GM19193 (cell line): ENCODE data around the gene NKAP.

Experiments used
- POLR2A ChIP-seq: IDR thresholded peaks from 4 replicates; pipeline ENCODE4 v1.6.1; 2011; ENCODE audit not compliant: insufficient read depth, insufficient read length; ENCODE audit errors: extremely low read depth

Gene NKAP

DNA sequence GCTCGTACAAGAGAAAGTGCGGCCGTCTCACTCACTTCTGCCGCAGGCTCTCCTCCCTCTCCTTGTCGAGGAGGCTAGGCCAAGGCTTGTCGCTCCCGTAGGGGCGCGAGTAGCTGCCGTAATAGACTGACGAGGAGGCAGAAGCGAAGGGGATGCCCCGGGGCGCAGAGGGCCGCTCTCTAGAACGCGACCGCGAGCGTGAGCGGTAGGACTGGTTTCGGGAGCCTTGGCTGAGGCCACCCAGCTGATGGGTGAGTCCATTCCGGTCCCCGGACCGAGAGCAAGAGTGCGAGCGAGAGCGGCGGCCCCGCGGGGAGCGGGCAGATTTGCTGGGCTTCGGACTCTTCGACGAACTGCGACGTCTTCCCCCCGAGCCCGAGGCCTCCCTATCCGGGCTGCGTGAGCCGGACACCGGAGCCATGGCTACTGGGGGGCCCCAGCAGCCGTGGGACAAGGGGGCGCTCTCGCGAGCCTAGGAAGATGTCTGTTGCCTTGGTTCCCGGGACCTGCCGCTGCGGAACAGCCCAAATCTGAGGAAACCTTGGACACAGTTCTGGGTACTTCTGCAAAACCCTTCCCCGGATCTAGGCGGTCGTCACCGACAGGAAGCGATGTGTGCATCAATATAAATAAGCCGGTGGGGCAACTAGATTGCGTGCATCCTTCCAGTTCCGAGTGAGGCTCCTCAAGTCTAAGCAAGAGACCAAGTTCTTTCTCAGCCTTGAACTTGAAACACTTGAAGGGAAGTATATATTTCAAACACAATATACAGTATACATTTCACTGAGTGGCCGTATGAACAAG is at the start of gene NKAP:
Gene NKAP, minus strand, starts transcription at position 567 of the 804 bp plus-strand sequence. Its CDS starts 146 bp downstream, at position 421.
- peak; percentile 59 for TF ChIP-seq POLR2A

DNA sequence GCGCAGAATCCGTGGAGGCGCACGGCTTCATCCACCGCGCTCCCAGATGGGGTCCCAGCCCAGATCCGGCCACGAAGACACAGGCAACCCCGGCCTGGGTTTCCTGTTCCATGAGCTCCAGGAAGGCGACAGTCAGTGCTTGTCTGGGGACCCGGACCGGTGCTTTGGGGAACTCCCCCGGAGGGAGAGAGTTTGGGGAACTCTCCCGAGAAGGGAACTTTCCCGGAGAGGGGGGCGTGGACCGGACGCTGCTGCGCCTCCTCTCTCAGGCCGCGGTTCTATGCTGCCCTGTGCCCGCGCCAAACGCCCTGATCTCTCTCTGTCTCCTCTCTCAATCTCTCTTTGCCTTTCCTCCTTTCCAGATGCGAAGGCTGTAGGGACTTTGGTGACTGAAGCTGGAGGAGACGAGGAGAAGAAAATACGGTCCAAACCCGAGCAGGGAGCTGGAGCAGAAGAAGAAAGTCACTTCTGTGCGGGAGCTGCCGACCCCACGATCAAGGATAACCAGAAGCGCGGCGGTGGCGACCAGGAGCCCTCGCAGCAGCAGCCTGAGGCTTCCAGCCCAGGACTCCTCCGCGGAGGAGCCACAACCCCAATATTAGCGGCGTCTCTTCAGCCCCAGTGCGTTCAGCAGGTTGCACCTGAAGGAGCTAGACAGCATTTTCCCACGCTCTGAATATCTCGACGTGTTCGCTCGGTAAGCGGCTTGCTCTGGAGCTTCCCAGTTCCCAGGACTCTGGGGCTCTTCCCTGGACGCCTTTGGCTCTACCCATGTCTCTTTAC is 47.6 kb upstream of the NKAP start:
- no peak for TF ChIP-seq POLR2A

- TF ChIP-seq POLR2A: no peak
These were observed 47.0 kb upstream of the NKAP start for GRCh38 chrX:119990556-119991004.

DNA sequence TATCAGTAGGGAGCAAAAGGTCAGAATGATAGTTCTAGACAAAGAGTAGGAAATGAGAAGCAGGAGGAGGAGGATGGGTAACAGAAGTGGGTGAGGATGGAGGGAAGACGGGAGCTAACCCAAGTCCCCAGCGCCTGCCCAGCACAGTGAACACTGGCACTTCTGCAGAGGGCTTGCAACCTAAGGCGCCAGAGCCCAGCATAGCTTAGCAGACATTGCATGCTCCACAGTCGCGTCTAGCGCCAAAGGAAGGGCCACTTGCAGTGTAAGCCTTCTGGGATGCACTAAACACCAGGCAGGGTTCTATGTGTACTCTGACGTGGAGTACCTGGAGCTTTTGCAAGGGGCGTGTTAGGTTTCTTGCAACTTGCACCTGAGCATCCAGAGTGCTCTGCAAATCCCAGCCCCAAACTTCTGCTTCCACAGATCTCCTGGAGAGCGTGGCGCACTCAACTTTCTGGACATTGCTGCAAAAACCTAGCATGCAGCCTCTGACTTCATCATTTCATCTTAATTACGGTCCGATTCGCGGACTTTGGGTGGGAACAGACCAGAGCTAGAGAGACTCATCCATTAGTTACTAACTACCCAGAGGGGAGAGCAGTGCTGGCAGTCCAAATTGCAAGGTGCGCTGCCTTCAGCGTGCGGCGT is 46.5 kb upstream of the NKAP start:
- TF ChIP-seq POLR2A: no peak

GRCh38 chrX:119986203-119986602 is 42.7 kb upstream of the NKAP start:
- TF ChIP-seq POLR2A: no peak

GRCh38 chrX:119984652-119985051 is 41.1 kb upstream of the NKAP start:
- TF ChIP-seq POLR2A: no peak

- no peak for TF ChIP-seq POLR2A
These were observed 39.9 kb upstream of the NKAP start for GRCh38 chrX:119983494-119983893.

DNA sequence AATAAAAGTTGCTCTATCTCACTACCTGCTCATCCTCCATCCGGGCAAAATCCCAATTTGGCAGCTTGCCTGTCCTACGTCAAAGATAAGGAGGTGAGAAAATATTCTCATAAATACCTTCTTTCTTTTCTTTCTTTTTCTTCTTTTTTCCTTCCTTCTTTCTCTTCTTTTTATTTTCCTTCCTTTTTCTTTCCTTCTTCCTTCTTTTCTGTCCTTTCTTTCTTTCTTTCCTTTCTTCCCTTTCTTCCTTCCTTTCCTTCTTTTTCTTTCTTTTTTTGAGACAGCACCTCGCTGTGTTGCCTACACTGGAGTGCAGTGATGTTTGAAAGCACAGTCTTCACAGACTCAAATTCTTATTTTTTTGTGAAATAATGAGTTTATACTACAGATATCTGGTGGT is 38.6 kb upstream of the NKAP start:
- no peak for TF ChIP-seq POLR2A

- no peak for TF ChIP-seq POLR2A
These were observed 37.9 kb upstream of the NKAP start for GRCh38 chrX:119981286-119982070.

DNA sequence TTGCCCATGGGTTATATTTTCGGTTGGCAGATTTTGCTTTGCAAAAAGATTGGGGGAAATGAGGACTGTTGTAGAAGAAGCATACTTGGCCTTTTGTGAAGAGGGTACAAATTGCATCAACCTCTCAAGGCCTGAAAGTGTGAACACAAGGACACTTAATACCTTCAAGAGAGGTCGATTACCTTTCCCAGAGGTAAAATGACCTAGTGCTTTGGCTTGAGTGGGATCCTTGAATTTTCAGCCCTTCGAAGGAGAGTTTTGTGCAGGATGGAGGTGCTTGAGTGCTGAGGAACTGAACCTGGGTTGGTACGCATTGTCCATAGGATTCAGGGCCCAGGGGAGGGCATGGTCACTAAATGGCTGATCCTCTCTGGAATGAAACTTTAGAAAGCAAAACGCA is 27.6 kb upstream of the NKAP start:
- TF ChIP-seq POLR2A: no peak

- TF ChIP-seq POLR2A: no peak
These were observed 27.0 kb upstream of the NKAP start for GRCh38 chrX:119970574-119970973.

- TF ChIP-seq POLR2A: no peak
These were observed 17.1 kb upstream of the NKAP start for GRCh38 chrX:119960625-119961024.

- TF ChIP-seq POLR2A: no peak
These were observed 10.8 kb upstream of the NKAP start for GRCh38 chrX:119954374-119954773.

DNA sequence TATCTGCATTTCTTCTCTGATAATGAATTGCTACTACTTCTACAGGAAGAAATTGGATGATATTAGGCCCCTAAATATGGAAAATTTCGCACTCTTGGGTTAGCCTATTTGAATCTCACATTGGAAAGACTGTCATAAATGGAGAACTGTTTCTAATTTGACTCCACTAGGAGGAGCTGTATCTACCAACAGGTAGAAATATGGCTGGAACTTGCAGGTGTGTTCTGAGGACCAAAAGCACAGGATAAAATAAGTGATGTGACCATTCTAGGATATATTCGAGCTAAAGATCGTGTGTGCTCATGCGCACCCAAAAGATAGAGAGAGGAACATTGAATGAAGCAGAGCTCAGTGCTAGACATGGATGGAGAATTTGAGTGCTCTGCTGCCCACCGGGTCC is 4.8 kb upstream of the NKAP start:
- no peak for TF ChIP-seq POLR2A

DNA sequence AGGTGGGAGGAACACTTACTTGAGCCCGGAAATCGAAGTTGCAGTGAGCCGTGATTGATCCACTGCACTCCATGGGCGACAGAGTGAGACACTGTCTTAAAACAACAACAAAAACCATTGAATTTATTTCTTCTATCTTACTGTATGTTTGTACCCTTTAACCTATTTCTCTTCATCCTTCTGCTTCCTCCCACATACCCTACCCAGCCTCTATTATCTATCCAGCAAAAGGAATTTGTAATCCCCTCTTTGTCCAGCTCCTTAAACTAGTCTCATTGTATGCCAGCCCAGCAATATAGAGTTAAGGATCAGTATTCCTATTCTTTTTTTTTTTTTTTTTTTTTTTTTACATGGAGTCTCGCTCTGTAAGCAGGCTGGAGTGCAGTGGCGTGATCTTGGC is 1.9 kb upstream of the NKAP start:
- TF ChIP-seq POLR2A: no peak
